AG04450 (cell line): ENCODE results near the gene NACC2. TPM values are rescaled to one million over a fixed set of nuclear protein-coding genes. Genes with fewer than 3 reads are reported as not detected.
"Not testable (repeated sequence)": the region's sequence is repeated elsewhere in the genome, so short reads cannot be mapped to it uniquely, and the experiment has no call there.

ENCODE experiments used
- CTCF ChIA-PET: fragments of 300-600, 350-600 bp; formaldehyde crosslinking; extraction: SDS; loops from one replicate; lab custom pipeline; 2022; ENCODE audit warnings: antibody characterized with exemption, inconsistent platforms; lab: Charles Lee
- POLR2A ChIA-PET: fragments of 350-600 bp; formaldehyde crosslinking; extraction: SDS; loops from one replicate; lab custom pipeline; 2021; ENCODE audit warnings: antibody characterized with exemption, inconsistent platforms; lab: Yijun Ruan, JAX
- DNase-seq: peaks from one replicate; pipeline ENCODE4 v3.0.0-alpha.2; 2011; ENCODE audit warnings: low read depth, low spot score
- H3K27ac ChIP-seq: one replicate; pipeline ENCODE4 v1.5.1; 2012; ENCODE audit warnings: low read depth, low read length, control low read depth
- H3K27me3 ChIP-seq: one replicate; pipeline ENCODE4 v1.6.0; 2012; ENCODE audit warnings: low read length; ENCODE audit not compliant: control insufficient read depth, insufficient read depth
- H3K4me3 ChIP-seq: 2 replicates; pipeline ENCODE4 v1.5.1; 2011; ENCODE audit warnings: mild to moderate bottlenecking, low read depth, low read length, control low read depth
- H3K9me3 ChIP-seq: 2 replicates; pipeline ENCODE4 v1.5.1; 2012; ENCODE audit warnings: low read length; ENCODE audit not compliant: control insufficient read depth, insufficient read depth
- CTCF ChIP-seq: IDR thresholded peaks from 2 replicates; pipeline ENCODE4 v1.5.1; 2011; ENCODE audit warnings: low read depth, low read length, control low read depth, inconsistent platforms
- polyA plus RNA-seq: library from polyadenylated mRNA; depleted of rRNA; stranded (reverse); fragments of >200 nt; gene quantifications from 2 replicates; pipeline ENCODE4 v1.2.3, GENCODE V29; 2011

The NACC2 gene
- polyA plus RNA-seq, 1 experiment, result 11.7 TPM

- TF ChIP-seq CTCF, result no peak
- Histone ChIP-seq H3K4me3 (no peak overlapping the region), H3K27ac (no peak overlapping the region), H3K9me3 (peaks cover 12% of the 10 kb centered on the region), H3K27me3 (no peaks in the 10 kb centered on the region)
- ChIA-PET CTCF (no interaction called here), POLR2A (no interaction called here)
- DNase-seq, result no peak
Measured at GRCh38 chr9:136029556-136029955, 65.5 kb downstream of the NACC2 start.

- no peaks in the 10 kb centered on the region for H3K27me3 ChIP-seq
- no peak for TF ChIP-seq CTCF
- no peak overlapping the region for H3K4me3 ChIP-seq
- H3K27ac ChIP-seq, result no peak overlapping the region
- no peak for DNase-seq
- peaks cover 12% of the 10 kb centered on the region for H3K9me3 ChIP-seq
- CTCF ChIA-PET, result no interaction called here
- POLR2A ChIA-PET, result no interaction called here
Measured at GRCh38 chr9:136028760-136029470, 66.2 kb downstream of the NACC2 start.

GRCh38 chr9:136026943-136027289, 68.2 kb downstream of the NACC2 start:
- CTCF ChIA-PET, H3K4me3 ChIP-seq, POLR2A ChIA-PET, H3K27me3 ChIP-seq, DNase-seq, H3K27ac ChIP-seq: not testable (repeated sequence)
- H3K9me3 ChIP-seq, result peaks cover 12% of the 10 kb centered on the region

- TF ChIP-seq CTCF, result no peak
- POLR2A ChIA-PET, result no interaction called here
- no peak for DNase-seq
- Histone ChIP-seq H3K27ac (no peak overlapping the region), H3K4me3 (no peak overlapping the region), H3K27me3 (no peaks in the 10 kb centered on the region), H3K9me3 (peaks cover 12% of the 10 kb centered on the region)
- CTCF ChIA-PET, result no interaction called here
Measured at GRCh38 chr9:136026266-136026942, 68.7 kb downstream of the NACC2 start.

- Histone ChIP-seq H3K27ac (no peak overlapping the region), H3K9me3 (peaks cover 12% of the 10 kb centered on the region), H3K4me3 (no peak overlapping the region), H3K27me3 (no peaks in the 10 kb centered on the region)
- no peak for TF ChIP-seq CTCF
- DNase-seq, result no peak
- POLR2A ChIA-PET, result no interaction called here
- CTCF ChIA-PET, result no interaction called here
Measured at GRCh38 chr9:136025481-136025880, 69.6 kb downstream of the NACC2 start.
